Stimulated activated CD8-positive, alpha-beta memory T cell treated with anti-CD3 and anti-CD28 coated beads, Interleukin-15, amount 100 ng/mL, for 4 hours (primary cell): Measurements from ENCODE around the gene SLC43A1.
"Not testable (repeated sequence)": the region's sequence is repeated elsewhere in the genome, so short reads cannot be mapped to it uniquely, and the experiment has no call there.

ENCODE experiments used
- DNase-seq, 2 donors: peaks; one replicate each; pipeline ENCODE4 v3.0.0-alpha.2; 2020; ENCODE audit warnings: low read depth in 2 of 2

Gene SLC43A1

DNA sequence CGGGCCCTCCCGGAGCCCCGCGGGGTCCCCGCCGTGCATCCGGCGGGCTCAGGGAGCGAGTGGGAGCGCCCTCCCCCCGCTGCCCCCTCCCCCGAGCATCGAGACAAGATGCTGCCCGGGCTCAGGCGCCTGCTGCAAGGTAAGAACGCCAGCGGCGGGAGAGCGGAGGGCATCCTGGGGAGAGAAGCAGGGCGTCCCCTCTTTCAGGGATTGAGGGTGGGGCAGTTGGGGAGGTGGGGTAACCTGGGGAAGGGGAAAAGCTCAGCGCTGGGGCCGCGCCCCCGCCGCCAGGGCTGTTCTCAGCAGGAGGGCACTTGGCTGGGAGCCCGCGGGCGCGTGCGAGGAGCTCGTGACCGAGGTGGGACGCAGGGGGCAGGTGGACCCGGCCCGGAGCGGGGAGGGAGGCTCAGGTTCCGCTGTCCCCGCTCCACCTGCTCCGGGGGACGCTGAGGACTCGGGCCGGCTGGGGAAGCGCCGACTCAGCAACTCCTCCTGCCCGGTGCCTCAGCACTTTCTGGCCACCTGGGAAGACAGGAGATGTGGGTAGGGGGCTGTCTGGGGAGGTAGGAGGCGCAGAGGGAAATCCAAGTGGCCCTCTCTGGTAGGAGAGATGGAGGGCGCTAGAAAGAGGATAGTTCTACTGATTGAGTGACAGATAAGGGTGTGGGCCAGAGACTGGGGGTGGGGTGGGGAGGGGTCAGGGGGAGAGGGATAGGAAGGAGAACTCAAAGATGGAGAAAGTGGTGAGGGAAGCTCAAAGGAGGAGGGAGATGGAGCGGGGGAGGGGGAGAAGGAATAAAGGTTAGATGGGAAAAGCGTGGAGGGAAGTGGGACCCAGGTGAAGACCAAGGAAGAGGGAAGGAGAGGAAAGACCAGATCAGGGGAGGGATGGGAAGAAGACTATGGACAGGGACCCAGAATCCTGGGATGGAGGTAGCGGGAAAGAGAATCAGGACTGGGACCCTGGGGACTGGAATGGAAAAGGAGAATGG is 54.4 kb downstream of the SLC43A1 start:
- DNase-seq = no peak

DNA sequence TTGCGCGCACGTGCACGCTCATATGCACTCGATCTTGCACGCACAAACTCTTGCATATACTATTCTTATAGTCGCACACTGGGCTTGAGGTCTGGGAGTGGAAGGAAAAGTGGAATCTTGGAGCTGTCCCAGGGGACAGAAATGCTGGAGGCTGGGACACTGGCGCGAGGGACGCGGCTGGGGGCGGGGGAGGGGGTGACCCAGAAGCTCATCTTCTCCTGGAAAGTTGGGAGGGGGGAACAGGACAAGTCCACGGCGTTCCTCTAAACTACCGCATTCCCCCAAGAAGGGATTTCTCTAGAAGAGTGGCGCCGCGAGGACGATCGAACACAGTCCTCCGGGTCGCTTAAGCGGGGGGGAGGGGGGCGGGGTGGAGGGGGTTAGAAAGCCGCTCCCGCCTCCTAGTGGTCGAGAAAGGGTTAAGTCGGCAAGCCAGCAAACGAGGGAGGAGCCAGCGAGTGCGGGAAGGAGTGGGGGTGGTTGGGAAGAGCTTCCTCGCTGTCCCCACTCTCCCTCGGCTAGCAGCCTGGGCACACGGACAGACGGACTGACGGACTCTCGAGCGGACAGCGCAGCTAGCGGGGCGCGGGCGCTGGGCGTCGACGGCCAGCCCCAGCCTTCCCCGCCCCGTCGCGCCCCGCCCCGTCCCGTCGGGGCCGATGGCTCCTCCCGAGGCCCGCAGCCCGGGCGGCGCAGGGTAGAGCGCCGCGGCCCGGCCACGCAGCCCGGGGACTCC is 55.3 kb downstream of the SLC43A1 start, which contains the start of gene RTN4RL2:
Gene RTN4RL2, plus strand, starts transcription at position 507 of the 736 bp plus-strand sequence. CDS start 338 bp downstream, outside the sequence.
- DNase-seq = no peak

GRCh38 chr11:57459164-57460021 is 56.1 kb downstream of the SLC43A1 start:
- DNase-seq = no peak

- DNase-seq = peak; percentile 69 to 72
Measured at GRCh38 chr11:57458410-57459163, 56.9 kb downstream of the SLC43A1 start.

GRCh38 chr11:57458060-57458409 is 57.5 kb downstream of the SLC43A1 start:
- DNase-seq = peak in 1 of 2 donors; percentile 47

GRCh38 chr11:57457643-57458023 is 57.9 kb downstream of the SLC43A1 start:
- DNase-seq = no peak

DNA sequence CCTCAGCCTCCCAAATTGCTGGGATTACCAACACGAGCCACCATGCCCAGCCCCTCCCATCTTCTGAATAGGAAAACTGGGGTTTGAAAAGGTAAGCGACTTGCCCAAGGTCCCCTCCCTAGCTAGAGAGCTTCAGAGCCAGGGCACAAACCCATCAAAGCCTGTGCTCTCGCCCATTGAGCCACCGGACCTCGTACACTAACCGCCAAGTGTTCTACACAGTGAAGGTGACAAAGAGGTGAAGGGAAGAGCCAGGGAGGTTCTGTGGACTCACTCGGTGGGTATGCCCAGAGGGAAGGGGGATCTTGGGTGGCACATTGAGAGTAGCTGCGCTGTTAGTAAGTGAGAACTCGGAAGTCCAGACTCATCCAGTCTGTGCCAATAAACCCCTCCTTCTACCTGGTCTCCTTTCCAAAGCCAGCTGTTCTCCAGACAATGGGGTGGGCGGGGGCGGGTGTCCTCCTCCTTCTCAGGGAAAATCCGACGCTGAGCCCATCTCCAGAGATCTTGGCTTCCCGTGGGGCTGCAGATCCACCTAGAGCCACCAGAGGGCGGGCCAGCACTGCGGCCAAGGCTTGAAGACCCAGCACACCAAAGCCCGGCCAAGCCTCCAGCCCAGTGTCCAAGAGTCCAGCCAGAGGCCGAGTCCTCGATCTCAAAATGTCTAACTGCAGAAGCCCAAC is 58.4 kb downstream of the SLC43A1 start:
- DNase-seq = no peak

DNA sequence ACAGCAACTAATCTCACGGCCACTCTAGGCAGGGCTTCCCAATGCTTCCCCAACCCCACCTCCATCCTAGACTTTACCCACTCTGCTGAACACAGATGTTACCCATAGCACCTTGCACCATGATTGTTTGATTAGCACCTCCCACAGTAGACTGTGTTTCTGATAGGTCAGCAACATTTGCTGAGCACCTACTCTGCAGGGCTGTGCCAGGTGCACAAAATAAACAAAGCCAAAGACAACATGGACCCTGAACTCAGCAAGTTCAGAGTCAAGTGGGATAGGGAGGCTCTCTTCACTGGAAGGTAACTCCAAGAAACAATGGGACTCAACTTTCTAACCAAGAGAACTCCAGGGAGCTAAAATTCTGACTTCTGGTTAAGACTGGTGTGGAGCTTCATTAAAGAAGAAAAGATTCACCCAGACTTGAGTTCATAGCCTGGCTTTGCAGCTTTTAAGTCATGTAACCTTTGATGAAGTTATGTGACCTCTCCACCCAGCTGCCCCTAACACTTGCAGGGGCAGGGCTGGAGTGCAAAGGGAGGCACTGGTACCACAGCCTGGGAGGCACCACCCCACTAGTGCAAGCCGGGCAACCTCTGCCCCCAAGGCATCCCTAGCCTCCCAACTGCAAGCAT is 61.8 kb downstream of the SLC43A1 start:
- no peak for DNase-seq

- no peak for DNase-seq
Measured at GRCh38 chr11:57446055-57446454, 69.4 kb downstream of the SLC43A1 start.

DNA sequence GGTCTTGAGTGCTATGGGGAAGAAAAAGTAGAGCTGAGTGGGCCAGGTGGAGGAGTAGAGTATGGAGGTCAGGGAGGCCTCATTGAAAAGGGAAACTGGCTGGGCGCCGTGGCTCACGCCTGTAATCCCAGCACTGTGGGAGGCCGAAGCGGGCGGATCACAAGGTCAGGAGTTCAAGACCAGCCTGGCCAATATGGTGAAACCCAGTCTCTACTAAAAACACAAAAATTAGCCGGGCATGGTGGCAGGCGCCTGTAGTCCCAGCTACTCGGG is 70.4 kb downstream of the SLC43A1 start:
- DNase-seq = not testable (repeated sequence)

DNA sequence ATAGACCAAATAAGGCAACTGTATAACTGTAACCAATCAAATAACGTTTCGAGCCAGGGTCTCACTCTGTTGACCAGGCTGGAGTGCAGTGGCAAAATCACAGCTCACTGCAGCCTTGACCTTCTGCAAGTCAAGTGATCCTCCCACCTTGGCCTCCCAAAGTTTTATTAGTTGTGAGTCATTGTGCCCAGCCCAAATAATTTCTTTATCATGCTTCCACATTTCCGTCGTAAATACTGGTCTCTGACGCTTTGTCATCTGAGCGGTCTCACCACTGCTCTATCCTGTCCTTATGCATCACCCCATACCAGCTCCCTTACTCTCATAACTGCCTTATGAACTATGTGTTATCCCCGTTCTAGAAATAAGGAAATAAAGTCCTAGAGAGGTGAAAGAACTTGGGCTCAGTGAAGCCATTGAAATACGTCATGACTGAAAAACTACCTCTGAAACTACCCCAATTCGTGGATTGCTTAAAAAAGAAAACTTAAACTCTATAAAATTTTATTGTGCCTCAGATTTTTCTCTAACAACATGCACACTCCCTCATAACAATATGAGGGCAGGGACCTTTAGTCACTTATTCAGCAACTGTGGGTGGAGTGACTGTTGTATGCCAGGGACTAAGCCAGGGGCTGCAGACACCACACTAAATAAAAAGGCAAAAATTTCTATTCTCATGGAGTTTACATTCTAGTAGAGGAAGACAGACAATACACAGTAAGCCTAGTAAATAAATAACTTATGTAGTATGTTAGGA is 71.0 kb downstream of the SLC43A1 start:
- no peak for DNase-seq

GRCh38 chr11:57440744-57441414 is 74.6 kb downstream of the SLC43A1 start:
- no peak for DNase-seq

GRCh38 chr11:57439786-57440185 is 75.7 kb downstream of the SLC43A1 start:
- no peak for DNase-seq

GRCh38 chr11:57438345-57439285 is 76.9 kb downstream of the SLC43A1 start:
- DNase-seq = no peak

DNA sequence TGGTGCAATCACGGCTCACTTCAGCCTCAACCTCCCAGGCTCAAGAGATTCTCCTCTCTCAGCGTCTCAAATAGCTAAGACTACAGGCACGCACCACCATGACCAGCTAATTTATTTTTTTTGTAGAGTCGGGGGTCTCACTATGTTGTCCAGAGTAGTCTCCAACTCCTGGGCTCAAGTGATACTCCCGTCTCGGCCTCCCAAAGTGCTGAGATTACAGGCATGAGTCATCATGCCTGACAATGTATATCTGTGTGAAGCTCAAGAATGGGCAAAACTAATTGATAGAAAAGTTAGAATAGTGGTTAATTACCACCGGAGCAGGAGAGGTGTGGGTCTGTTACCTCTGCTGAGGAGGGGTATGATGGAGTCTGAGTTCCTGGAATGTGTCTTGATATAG is 79.5 kb downstream of the SLC43A1 start:
- no peak for DNase-seq

GRCh38 chr11:57434640-57435546 is 80.6 kb downstream of the SLC43A1 start:
- no peak for DNase-seq
